GM11168 (cell line): Measurements from ENCODE around the gene SMG1.
"Not testable (repeated sequence)": the region's sequence is repeated elsewhere in the genome, so short reads cannot be mapped to it uniquely, and the experiment has no call there.

Source experiments
- in situ Hi-C: fragments of 300-500 bp; cut with MboI; formaldehyde crosslinking; loops from one replicate; pipeline ENCODE4 v1.12.0; 2022; ENCODE audit warnings: low sequenced_read_pairs; ENCODE audit not compliant: unreplicated experiment

Gene SMG1

GRCh38 chr16:18936727-18937340, 10.6 kb upstream of the SMG1 start:
- in situ Hi-C loops: no loop called here

- in situ Hi-C loops: no loop called here
Measured at GRCh38 chr16:18933501-18933900, 7.3 kb upstream of the SMG1 start.

- in situ Hi-C loops: no loop called here
Measured at GRCh38 chr16:18932243-18932987, 6.2 kb upstream of the SMG1 start.

GRCh38 chr16:18931756-18932155, 5.5 kb upstream of the SMG1 start:
- in situ Hi-C loops: no loop called here

GRCh38 chr16:18930095-18930494, 3.9 kb upstream of the SMG1 start:
- in situ Hi-C loops: not testable (repeated sequence)

- in situ Hi-C loops: not testable (repeated sequence)
Measured at GRCh38 chr16:18928073-18928472, 1.9 kb upstream of the SMG1 start.

GRCh38 chr16:18925215-18925985, 808 bp downstream of the SMG1 start:
- in situ Hi-C loops: not testable (repeated sequence)

GRCh38 chr16:18923935-18924334, 2.3 kb downstream of the SMG1 start:
- in situ Hi-C loops: not testable (repeated sequence)

- in situ Hi-C loops: not testable (repeated sequence)
Measured at GRCh38 chr16:18923124-18923523, 3.1 kb downstream of the SMG1 start.

GRCh38 chr16:18909585-18909984, 16.6 kb downstream of the SMG1 start:
- in situ Hi-C loops: not testable (repeated sequence)

GRCh38 chr16:18908716-18909115, 17.5 kb downstream of the SMG1 start:
- in situ Hi-C loops: not testable (repeated sequence)

- in situ Hi-C loops: not testable (repeated sequence)
Measured at GRCh38 chr16:18902778-18903177, 23.4 kb downstream of the SMG1 start.

GRCh38 chr16:18902044-18902443, 24.2 kb downstream of the SMG1 start:
- in situ Hi-C loops: not testable (repeated sequence)

- in situ Hi-C loops: not testable (repeated sequence)
Measured at GRCh38 chr16:18901194-18901593, 25.0 kb downstream of the SMG1 start.

GRCh38 chr16:18884456-18884855, 41.8 kb downstream of the SMG1 start:
- in situ Hi-C loops: not testable (repeated sequence)

GRCh38 chr16:18877734-18878133, 48.5 kb downstream of the SMG1 start:
- in situ Hi-C loops: not testable (repeated sequence)

GRCh38 chr16:18877259-18877658, 48.9 kb downstream of the SMG1 start:
- in situ Hi-C loops: not testable (repeated sequence)

GRCh38 chr16:18876301-18876700, 49.9 kb downstream of the SMG1 start:
- in situ Hi-C loops: not testable (repeated sequence)

- in situ Hi-C loops: not testable (repeated sequence)
Measured at GRCh38 chr16:18869043-18869771, 57.0 kb downstream of the SMG1 start.

- in situ Hi-C loops: not testable (repeated sequence)
Measured at GRCh38 chr16:18866277-18866823, 59.9 kb downstream of the SMG1 start.
